Hippocampal formation (tissue), 2 donors: Measurements from ENCODE around the gene LCP1.
"Not testable (repeated sequence)": the region's sequence is repeated elsewhere in the genome, so short reads cannot be mapped to it uniquely, and the experiment has no call there.

ENCODE experiments used
- DNase-seq, 2 donors: peaks; one replicate each; lab custom pipeline; 2025; lab: John Stamatoyannopoulos, UW

The LCP1 gene, protein sequence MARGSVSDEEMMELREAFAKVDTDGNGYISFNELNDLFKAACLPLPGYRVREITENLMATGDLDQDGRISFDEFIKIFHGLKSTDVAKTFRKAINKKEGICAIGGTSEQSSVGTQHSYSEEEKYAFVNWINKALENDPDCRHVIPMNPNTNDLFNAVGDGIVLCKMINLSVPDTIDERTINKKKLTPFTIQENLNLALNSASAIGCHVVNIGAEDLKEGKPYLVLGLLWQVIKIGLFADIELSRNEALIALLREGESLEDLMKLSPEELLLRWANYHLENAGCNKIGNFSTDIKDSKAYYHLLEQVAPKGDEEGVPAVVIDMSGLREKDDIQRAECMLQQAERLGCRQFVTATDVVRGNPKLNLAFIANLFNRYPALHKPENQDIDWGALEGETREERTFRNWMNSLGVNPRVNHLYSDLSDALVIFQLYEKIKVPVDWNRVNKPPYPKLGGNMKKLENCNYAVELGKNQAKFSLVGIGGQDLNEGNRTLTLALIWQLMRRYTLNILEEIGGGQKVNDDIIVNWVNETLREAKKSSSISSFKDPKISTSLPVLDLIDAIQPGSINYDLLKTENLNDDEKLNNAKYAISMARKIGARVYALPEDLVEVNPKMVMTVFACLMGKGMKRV

DNA sequence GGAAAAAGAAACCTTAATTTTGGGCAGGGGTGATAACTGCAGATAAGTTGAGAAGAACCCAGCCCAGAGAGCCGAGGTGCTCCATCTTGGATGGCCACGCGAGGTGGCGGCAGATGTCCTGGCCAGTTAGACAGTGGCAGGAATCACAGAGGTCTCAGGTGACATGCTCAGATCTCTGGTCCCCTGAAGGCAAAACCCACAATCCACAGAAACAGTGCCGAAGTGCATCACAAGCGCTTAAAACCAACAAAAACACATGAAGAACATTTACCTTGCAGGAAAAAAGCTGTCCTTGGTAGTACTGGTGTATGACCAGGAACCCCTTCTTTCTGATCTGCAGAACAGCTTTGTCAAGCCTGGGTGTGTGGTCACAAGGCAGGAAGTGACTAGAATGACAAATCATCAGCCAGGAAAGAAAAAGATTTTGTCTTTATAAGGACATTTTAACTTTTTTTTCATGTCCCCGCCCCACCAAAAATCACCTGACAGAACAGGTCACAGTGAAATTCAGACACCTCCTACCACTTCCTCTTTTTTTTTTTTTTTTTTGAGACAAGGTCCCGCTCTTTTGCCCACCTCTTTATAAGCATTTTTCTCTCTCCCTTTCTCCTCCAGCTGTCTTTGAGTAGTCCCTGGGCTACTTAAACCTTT, at the start of gene LCP1:
TSS of gene LCP1 (minus strand) at position 338 of the 651 bp plus-strand sequence. CDS start 22,515 bp downstream, outside the sequence.
- no peak for DNase-seq

DNA sequence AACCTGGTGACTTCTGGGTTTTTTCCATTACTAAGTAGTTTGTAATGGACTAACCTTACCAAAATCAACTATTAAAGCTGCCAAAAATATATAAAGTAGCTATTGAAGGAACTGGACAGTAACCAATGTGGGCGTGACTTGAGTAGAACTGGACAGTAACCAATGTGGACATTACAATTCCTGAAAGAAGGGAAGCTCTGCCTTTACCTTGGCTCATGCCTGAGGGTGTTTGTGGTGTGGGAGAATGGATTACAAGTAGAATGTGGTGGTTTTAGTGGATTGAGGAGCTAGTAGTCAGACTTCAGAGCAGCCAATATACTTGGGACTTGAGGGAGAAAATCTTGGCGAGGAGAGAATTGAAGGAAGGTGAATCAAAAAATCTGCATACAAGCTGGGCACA, 47.3 kb upstream of the LCP1 start:
- no peak for DNase-seq

DNA sequence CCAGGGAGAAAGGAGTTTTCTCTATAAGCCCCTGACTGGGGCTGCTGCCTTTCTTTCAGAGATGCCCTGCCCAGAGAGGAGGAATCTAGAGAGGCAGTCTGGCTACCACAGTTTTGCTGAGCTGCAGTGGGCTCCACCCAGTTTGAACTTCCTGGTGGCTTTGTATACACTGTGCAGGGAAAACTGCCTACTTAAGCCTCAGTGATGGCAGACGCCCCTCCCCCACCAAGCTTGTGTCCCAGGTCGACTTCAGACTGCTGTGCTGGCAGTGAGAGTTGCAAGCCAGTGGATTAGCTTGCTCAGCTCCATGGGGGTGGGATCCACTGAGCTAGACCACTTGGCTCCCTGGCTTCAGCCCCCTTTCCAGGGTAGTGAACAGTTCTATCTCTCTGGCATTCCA, 38.3 kb upstream of the LCP1 start:
- not testable (repeated sequence) for DNase-seq

DNA sequence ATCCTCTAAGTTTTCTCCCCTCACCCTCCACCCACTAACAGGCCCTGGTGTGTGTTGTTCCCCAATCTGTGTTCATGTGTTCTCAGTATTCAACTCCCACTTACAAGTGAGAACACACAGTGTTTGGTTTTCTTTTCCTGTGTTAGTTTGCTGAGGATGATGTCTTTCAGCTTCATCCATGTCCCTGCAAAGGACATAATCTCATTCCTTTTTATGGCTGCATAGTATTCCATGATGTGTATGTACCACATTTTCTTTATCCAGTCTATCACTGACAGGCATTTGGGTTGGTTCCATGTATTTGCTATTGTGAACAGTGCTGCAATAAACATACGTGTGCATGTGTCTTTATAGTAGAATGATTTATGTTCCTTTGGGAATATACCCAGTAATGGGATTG, 32.8 kb upstream of the LCP1 start:
- DNase-seq, result not testable (repeated sequence)

DNA sequence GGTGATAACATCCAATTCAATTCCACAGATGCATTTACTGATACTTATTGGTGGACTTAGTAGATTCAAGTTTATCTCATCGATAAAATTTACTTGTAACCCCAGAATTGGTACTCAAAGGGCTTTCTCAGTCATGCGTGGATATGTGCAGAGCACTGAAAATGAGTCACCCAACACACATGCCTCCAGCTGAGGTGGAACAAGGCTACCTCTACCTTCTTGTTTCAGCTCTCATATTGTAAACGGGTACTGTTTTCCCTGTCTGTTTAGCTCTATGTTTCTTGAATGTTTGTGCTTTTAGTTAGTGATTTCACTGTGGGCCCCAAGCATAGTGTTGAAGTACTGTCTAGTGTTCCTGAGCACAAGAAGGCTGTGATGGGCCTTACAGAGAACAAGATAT, 31.3 kb upstream of the LCP1 start:
- no peak for DNase-seq

DNA sequence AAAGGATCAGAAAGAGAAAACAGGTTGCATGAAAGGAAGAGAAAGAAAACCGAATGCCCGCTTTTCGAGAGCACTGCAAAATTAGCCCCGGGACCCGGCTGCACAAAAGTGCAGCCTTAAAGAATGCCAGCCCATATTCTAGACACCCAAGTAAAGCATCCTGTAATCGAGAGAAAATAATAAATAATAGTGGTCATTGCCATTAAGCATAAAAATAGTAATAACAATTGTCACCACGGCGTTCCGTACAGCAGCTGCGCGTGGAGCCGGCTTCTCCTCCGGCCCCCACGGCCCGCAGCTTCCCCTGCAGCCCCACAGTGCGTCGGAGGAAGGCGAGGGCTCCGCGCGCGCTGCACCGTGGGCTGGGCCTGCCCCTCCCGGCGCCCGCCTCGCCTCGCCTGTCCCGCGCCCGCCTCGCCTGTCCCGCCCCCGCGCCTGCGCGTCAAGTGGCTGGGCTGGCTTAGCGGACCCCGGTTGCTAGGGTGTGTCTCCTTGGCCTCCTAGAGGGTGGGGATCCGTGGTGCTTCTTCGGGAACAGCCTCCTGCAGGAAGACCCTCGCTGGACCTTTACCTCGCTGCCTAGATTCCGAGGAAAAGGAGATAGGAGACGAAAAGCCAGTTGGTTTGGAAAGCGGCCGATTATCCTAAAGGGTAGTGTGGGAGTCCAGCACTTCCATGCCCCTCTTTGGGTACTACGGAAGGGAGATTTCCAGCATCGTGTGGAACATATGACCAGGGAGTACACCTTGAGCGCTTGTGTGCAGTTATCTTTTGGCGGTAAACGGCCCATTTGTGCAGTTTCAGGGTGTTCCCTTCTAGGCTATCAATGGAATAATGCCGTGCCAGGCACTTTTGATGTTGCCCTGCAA, 29.7 kb upstream of the LCP1 start, which contains the start of gene LRRC63:
TSS of gene LRRC63 (plus strand) at position 446 of the 869 bp plus-strand sequence. CDS start 1,107 bp downstream, outside the sequence.
- DNase-seq, result peak; percentile 66 to 85

DNA sequence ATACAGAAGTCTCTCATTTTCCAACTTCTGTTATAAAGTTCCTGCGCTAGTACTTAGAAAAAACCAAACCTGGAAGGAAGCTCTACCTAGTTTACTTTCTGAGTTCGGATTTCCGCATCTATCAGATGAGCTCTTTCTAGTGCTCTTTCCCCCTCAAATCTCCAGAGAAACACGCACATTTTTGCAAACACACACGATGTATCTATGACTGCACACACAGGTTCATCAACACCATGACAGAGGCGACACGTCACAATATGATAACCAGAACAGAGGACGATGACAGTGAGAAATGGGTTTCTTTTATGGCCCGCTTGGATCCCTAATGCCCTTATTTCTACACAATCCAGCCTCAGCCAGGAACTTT, 29.1 kb upstream of the LCP1 start:
- no peak for DNase-seq

DNA sequence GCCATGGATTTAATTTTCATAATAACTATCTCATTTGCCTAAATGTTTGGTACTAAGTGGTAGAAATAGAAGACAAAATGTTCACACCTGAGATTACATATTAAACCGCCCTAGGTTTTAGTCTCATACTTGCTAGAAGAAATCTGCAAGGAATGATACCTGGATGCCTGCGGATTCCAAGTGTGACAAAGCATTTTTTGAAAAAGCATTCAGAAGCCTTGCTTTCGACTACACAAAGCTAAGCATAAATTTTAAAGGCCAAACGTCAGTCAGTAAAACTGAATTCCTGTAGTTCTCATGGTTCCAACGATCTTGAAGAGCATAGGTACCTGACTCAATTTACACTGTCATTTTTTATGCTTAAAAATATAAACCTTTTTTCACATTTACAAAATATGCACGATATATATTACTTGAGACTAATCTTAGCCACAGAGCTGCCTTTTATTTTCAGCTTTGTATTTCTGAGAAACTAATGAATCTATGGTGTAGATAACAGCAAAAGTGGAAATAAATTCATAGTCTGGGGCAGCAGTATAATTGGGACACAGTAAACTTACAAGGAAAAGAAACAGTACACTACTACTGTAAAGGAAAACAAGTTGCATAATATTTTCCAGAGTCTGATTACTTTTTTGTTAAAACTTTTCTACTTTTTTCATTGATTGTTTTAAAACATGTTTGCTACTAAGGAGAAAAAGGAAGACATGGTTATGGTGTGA, 28.5 kb upstream of the LCP1 start:
- DNase-seq, result no peak

DNA sequence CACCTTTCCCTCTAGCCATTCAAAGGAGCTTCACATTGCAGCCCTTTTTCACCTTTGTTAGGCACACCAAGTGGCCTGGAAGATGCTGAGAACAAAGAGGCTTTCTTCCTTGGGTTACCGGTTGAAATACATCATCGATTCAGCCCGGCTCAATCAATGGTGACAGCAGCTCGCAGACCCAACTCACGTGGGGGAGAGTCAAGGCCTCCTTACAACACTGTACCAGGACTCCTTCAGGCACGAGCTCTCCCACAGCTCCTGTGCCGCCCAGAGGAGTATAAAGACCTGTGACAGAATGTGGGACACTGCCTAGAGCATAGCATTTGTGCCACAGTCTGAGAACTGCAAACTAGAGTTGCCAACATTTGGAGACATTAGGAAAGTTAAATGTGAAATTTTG, 25.9 kb upstream of the LCP1 start:
- no peak for DNase-seq

DNA sequence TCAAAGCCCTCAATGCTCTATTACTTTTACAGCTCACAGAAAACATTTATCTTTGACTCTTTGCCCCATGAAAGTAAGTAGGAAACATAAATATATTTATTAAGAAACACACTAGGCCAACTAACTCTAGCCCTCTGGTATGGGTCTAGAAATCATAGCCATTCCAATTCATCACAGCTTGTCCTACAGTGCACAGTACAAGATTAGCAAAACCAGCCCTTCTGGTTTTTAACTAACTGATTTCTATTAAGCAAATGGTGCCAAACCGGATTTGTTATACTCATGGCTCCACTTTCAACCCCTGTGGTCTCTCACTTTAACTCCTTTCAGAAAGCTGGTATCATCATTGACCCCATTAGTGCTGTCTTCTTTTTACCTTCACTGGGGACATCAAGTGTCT, 24.2 kb upstream of the LCP1 start:
- no peak for DNase-seq

DNA sequence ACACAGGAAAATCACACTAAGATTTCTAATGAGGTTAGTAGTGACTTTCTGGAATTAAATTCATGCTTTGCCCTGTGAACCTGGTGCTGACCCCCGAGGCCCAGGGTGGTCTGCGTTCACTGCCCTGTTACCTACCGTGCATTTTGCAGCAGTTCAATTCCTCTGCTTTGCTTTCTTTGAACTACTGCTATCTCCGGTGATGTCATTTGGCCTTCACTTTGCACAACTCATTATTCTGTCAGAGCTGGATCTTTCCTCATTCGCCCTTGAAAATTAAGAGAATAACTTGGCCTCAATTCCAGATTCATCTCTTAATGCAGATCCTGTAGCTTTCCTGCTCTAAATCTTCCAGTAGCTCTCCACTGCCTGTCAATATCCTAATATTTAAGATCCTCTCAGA, 21.0 kb upstream of the LCP1 start:
- DNase-seq, result no peak

DNA sequence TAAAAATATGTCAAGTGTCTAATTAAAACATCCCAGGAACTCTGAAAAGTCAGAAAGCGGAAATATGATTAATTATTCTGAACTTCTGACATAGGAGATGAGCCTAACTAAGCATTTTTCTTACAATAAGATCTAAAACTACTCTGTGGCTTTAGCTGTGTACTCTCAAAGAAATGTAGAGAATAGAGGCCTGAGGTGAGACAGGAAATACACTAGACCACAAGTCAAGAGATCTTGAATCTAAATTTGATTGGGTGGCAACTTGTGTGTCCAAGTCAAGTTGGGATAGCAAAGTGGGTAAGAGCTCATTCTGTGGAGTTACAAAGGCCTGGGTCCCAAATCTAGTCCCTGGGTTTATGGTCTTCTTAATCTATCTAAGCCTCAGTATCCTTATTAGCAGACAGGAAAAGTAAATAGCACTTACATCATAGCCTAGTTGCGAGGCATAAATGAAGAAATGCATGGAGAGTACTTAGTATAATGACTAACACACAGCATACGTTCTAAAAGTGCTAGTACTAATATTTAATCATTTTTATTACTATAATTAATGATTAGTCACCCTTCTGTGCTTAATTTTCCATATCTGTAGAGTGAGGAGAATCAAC, 20.3 kb upstream of the LCP1 start:
- no peak for DNase-seq

DNA sequence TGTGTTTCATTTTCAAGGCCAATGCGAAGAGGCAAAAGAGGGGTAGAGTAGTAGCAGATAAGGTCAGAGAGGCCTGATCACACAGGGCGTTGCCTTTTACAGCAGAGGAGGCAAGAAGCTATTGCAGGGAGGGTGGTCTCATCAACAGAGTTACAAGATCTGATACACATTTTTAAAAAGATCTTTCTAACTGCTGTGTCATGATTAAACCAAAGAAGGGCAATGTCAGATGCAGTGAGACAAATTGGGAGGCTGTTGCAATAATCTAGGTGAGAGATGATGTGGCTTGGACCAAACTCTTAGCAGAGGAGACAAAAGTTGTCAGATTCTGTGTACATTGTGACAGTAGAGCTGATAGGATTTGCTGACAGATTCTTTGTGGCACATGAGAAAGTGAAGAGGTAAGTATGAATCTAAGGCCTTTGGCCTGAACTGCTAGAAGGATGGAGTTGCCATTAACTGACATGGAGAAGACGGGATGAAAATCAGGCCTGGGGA, 16.8 kb upstream of the LCP1 start:
- DNase-seq, result no peak

DNA sequence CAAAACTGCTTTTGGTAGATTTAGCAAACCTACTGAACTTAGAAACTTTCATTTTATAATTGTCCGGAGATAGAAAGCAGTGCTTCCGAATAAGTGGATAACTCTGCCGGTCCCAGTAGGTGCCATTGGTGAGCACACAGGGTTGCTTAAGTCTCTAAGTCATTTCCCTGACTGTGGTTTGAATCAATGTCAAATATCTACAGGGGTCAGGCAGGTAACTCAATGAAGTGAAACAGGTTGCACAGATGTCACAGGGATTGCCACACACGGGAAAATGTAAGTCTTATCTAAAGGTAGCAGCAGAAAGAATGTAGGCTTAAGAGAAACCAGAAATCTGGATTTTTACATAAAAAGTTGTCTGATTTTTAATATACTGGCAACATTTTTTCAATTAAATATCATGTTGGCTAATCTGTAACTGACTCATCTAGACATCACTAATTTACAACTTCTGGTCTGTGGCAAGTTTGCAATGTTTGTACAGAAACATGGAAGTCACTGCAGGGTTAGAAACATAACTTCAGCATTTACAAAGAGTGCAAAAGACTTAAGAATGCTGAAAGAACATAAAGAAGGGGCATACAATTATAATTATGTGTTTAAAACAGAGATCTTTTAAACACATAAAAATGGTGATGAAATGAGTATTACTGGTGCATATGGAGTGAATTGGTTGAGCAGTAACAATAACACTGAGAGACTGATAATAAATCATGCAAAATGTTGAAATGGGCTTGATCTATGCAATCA, 15.5 kb upstream of the LCP1 start:
- DNase-seq, result no peak

DNA sequence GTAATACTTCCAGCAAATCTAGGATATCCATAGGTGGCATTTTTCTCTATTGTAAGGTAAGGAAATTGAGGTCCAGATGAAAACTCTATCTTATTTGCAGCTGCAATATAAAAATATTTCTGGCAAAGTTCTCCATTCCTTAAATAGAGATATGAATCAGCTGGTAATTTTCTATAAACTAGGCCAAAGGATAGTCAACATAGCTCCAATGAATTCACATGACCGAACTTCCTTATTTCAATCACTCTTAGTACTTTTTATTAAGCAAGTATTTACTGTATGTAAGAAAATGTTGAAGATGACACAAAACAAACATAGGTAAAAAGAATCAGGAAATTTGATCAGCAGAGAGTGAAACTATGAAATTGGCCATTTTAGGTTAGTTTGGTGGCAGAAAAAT, 13.0 kb upstream of the LCP1 start:
- no peak for DNase-seq

DNA sequence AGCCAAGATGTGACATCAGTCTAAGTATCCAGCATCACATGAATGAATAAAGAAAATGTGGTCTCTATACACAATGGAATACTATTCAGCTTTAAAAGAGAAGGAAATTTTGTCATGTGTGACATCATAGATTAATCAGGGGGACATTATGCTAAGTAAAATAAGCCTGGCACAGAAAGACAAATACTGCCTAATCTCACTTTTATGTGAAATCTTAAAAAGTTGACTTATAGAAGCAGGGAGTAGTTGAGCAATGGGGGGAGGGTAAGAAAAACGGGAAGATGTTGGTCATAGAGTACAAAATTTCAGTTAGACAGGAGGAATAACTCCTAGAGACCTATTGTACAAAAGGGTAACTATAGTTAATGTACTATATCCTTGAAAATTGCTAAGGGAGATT, 10.4 kb upstream of the LCP1 start:
- DNase-seq, result no peak

DNA sequence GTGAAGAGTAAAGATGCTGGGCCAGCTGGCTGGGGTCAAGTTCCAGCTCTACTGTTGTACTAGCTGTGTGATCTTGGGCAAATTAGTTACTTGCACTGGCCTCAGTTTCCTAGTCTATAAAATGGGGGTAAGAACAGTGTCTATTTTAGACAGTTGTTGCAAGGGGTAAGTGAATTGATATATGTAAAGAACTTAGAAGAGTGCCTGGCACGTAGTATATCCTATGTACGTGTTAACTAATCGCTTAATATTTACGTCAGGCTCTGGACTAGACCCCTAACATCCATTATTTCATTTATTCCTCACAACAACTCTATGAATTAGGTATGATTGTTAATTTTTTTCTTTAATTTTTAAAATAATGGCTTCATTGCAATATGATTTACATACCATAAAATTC, 3.7 kb upstream of the LCP1 start:
- DNase-seq, result no peak

DNA sequence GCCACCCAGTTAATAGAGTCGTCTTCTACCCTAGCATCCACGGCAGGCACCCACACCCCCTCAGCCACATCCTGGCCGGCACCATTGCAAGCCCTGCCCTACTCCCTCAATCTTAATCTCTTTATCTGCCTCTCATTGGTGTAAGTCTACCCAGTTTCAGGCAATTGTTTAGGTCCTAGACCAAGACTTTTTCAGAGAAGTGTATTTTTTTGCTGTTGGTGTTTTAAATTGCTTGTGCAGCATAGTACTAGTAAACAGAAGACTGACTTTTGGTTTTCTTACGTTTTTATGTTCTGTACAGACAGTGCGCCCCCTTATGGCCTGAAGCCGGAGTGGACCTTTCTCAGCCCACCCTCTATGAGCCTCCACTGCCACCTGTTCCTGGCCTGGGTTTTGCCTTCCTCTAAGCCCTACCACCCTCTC, 2.3 kb upstream of the LCP1 start:
- DNase-seq, result no peak

DNA sequence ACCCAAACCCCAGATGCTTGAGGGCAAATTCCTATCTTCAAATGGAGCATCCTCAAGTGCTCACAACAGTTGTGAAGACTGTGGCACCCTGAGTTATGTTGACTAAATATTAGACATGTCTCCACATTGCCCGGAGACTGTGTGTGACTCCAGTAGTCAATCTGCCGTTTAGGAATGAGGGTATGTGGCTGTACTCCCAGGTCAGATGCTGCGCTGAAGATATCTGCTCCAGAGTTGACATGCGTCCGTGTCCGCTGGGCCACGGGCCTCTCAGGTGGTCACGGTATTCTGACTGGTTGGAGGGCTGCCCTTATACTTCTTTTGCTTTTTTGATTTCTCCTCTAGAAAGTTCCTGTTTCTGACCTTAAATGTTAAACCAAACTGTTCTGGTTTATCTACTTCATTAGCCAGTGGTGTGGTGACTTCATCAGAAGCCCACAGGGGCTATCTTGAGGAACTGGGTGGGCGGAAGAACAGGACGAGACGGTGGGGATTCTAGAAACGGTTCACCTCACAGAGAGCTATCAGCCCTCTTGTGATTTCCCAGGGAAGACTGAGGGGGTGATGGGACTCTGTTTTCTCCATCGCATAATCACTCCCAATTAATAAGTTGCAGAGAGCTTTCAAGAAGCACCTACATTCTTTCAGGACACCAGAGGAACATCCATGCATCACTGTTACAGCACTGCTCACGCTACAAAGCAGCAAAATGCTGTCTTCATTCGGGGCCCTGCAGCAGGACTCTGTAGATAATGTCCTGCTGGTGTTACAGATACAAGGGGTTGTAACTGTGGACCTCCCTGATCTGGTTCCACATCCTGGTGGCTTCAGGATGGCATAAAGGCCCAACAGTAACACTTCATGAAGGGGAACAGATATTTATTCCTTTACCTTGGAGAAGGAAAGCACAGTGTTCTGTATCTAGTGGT, 1.3 kb upstream of the LCP1 start:
- no peak for DNase-seq
